Activated CD8-positive, alpha-beta memory T cell treated with anti-CD3 and anti-CD28 coated beads, Interleukin-2, amount 50 U/mL, for 1 hour (primary cell): ENCODE results near the gene GIPR.
"Not testable (repeated sequence)": the region's sequence is repeated elsewhere in the genome, so short reads cannot be mapped to it uniquely, and the experiment has no call there.

Experiments
- DNase-seq: peaks from one replicate; pipeline ENCODE4 v3.0.0-alpha.2; 2020; ENCODE audit errors: extremely low read depth

Gene GIPR

GRCh38 chr19:45645631-45646344, 22.2 kb upstream of the GIPR start:
- no peak for DNase-seq

GRCh38 chr19:45646345-45646698, 21.7 kb upstream of the GIPR start:
- no peak for DNase-seq

GRCh38 chr19:45650722-45651121, 17.3 kb upstream of the GIPR start:
- DNase-seq = no peak

- no peak for DNase-seq
Measured at GRCh38 chr19:45653634-45654033, 14.4 kb upstream of the GIPR start.

GRCh38 chr19:45655073-45655472, 12.9 kb upstream of the GIPR start:
- no peak for DNase-seq

GRCh38 chr19:45657520-45658167, 10.4 kb upstream of the GIPR start:
- DNase-seq = no peak

GRCh38 chr19:45659096-45659729, 8.8 kb upstream of the GIPR start:
- no peak for DNase-seq

- no peak for DNase-seq
Measured at GRCh38 chr19:45660636-45661035, 7.4 kb upstream of the GIPR start.

- DNase-seq = no peak
Measured at GRCh38 chr19:45663800-45664199, 4.2 kb upstream of the GIPR start.

- DNase-seq = no peak
Measured at GRCh38 chr19:45664575-45664974, 3.4 kb upstream of the GIPR start.

GRCh38 chr19:45668342-45668871, 386 bp downstream of the GIPR start:
- DNase-seq = no peak

GRCh38 chr19:45670670-45671453, 2.8 kb downstream of the GIPR start:
- DNase-seq = no peak

GRCh38 chr19:45674946-45675345, 6.9 kb downstream of the GIPR start:
- no peak for DNase-seq

GRCh38 chr19:45676851-45677263, 8.8 kb downstream of the GIPR start:
- DNase-seq = no peak

- peak; percentile 68 for DNase-seq
Measured at GRCh38 chr19:45677351-45678230, 9.6 kb downstream of the GIPR start.

GRCh38 chr19:45681391-45682015, 13.5 kb downstream of the GIPR start:
- DNase-seq = no peak

GRCh38 chr19:45682117-45682516, 14.1 kb downstream of the GIPR start:
- DNase-seq = no peak

GRCh38 chr19:45682908-45683307, 14.9 kb downstream of the GIPR start:
- DNase-seq = no peak

GRCh38 chr19:45685045-45685444, 17.0 kb downstream of the GIPR start:
- not testable (repeated sequence) for DNase-seq

- DNase-seq = no peak
Measured at GRCh38 chr19:45687599-45687998, 19.6 kb downstream of the GIPR start.
